Measurements from ENCODE around the gene UBE2L3.
"Not testable (repeated sequence)": the region's sequence is repeated elsewhere in the genome, so short reads cannot be mapped to it uniquely, and the experiment has no call there.

UBE2L3 gene

DNA sequence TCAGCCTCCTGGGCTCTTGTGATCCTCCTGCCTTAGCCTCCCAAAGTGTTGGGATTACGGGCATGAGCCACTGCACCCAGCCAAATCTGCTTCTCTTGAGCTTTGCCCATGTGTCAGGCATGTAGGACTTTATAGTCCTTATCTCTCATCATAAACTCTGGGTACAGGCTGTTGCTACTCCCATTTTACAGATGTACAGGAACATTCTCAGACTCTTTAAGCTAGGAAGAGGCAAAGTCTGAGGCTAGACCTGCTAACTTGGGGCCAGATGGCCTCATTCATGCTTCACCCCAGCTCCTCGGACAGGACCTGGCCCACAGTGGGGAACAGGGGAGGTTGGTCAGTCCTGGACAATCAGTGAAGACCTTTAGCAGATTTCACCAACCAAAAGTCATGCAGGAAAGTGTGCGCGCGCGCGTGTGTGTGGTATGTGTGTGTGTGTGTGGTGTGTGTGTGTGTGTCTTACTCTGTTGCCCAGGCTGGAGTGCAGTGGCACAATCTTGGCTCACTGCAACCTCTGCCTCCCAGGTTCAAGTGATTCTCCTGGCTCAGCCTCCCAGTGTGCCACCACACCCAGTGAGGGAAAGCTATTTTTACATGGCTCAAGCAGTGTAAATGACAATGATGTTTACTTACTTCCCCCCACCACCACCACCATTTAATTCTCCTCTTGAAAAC is 38.5 kb downstream of the UBE2L3 start:
- FAIRE-seq (no peak), DNase-seq (ENCODE audit: insufficient read length, low spot score) (no peak)
- TF ChIP-seq POLR2AphosphoS5 (IDR thresholded peaks at IDR 0.05; ENCODE audit: low read depth, low read length) (no peak), POU2F2 (IDR thresholded peaks at IDR 0.05; ENCODE audit: low read depth, low read length) (no peak), PAX5 (IDR thresholded peaks at IDR 0.05; ENCODE audit: insufficient read depth, low read length, severe bottlenecking) (no peak), SPI1 (IDR thresholded peaks at IDR 0.05; ENCODE audit: low read depth, low read length) (no peak), POLR2A (IDR thresholded peaks at IDR 0.05; ENCODE audit: low read depth, low read length) (no peak), TAF1 (IDR thresholded peaks at IDR 0.05; ENCODE audit: low read depth, low read length) (no peak)

DNA sequence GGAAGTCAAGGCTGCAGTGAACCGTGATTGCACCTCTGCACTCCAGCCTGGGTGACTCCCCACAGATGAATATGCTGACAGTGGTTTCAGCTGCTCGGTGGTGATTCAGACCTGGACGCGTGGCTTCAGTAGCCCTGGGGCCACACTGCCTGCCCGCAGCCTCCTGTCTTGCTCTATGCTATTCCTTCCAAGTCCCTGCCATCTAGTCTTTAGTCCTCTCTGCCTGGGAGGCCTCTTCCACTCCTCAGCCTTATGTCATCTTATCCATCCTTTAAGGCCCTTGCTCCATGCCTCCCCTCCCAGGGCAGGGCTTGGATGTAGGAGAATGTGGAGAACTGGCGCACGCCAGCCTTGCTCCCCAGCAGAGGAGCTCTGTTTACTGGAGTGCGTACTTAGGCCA is 39.3 kb downstream of the UBE2L3 start:
- FAIRE-seq (no peak), DNase-seq (ENCODE audit: insufficient read length, low spot score) (no peak)
- TF ChIP-seq POLR2AphosphoS5 (IDR thresholded peaks at IDR 0.05; ENCODE audit: low read depth, low read length) = no peak
- TF ChIP-seq SPI1 (IDR thresholded peaks at IDR 0.05; ENCODE audit: low read depth, low read length) = no peak
- TF ChIP-seq POU2F2 (IDR thresholded peaks at IDR 0.05; ENCODE audit: low read depth, low read length) = no peak
- TF ChIP-seq PAX5 (IDR thresholded peaks at IDR 0.05; ENCODE audit: insufficient read depth, low read length, severe bottlenecking) = no peak
- TF ChIP-seq POLR2A (IDR thresholded peaks at IDR 0.05; ENCODE audit: low read depth, low read length) = no peak
- TF ChIP-seq TAF1 (IDR thresholded peaks at IDR 0.05; ENCODE audit: low read depth, low read length) = no peak

DNA sequence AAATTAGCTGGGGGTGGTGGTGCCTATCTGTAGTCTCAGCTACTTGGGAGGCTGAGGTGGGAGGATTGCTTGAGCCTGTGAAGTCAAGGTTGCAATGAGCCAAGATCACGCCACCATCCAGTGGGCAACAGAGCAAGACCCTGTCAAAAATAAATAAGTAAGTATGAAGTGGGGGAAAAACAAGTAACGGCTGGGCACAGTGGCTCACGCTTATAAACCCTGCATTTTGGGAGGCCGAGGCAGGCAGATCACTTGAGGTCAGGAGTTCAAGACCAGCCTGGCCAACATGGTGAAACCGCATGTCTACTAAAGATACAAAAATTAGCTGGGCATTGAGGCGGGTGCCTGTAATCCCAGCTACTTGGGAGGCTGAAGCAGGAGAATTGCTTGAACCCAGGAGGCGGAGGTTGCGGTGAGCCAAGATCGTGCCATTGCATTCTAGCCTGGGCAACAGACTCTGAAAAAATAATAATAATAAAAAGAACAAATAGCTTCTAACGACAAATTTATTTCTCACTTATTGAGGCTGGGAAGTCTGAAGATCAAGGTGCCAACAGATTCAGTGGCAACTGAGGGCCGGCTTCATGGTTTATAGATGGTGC is 42.1 kb downstream of the UBE2L3 start:
- FAIRE-seq; DNase-seq (ENCODE audit: insufficient read length, low spot score): not testable (repeated sequence)

DNA sequence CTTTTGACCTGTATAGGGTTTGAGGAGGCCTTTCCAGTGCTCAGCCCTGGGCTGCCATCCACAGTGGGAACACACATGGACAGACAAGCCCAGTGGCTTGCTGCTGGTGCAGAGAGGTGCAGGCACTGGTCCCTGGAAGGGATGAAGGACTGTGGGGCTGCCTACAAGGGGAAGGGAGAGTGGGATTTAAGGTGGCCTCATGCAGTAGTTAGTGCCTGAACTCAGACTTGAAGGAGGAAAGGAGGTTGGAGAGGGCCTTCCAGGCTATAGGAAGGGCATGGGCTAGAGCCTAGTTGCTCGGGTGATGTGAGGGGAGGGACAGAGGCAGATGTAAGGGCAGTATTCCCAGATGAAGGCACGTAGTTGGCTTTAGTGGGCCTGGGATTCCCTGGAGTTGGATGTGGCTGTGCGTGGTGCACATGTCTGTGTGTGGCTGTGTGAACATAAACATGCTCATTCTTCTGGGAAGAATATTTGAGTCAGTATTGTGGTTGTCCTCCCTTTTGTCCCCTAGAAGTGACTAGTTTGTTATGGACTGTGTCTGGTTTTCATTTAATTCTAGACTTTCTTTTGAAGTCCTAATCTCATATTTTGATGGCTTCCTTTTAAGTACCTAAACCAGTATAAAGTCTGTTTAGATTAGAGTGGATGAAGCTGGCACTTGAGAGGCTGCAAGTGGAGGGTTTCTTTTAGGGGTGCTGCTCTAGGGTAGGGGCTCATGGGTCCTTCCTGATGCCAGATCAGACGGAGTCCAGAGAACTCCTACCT is 43.9 kb downstream of the UBE2L3 start:
- TF ChIP-seq POU2F2 (IDR thresholded peaks at IDR 0.05; ENCODE audit: low read depth, low read length) = no peak
- TF ChIP-seq SPI1 (IDR thresholded peaks at IDR 0.05; ENCODE audit: low read depth, low read length) = no peak
- no peak for TF ChIP-seq POLR2A (IDR thresholded peaks at IDR 0.05; ENCODE audit: low read depth, low read length)
- TF ChIP-seq PAX5 (IDR thresholded peaks at IDR 0.05; ENCODE audit: insufficient read depth, low read length, severe bottlenecking) = no peak
- TF ChIP-seq TAF1 (IDR thresholded peaks at IDR 0.05; ENCODE audit: low read depth, low read length) = no peak
- no peak for TF ChIP-seq POLR2AphosphoS5 (IDR thresholded peaks at IDR 0.05; ENCODE audit: low read depth, low read length)
- FAIRE-seq = no peak

DNA sequence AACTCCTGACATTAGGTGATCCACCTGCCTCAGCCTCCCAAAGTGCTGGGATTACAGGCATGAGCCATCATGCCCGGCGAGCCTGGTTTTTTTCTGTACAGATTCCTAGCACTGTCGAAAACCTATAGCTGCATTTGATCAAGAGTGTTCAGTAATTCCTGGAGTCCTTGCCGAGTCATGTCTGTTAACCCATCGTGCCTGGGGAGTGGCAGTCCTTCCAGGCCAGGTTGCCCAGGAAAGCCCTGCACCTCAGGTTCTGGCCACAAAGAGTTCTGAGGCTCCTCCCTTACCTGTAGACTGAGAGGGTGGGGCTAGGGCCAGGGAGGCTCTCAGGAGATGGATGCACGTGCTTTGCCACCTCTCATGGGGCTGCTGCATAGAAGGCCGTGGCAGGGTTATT is 45.3 kb downstream of the UBE2L3 start:
- TF ChIP-seq SPI1 (IDR thresholded peaks at IDR 0.05; ENCODE audit: low read depth, low read length) (no peak), PAX5 (IDR thresholded peaks at IDR 0.05; ENCODE audit: insufficient read depth, low read length, severe bottlenecking) (no peak), POLR2A (IDR thresholded peaks at IDR 0.05; ENCODE audit: low read depth, low read length) (no peak), TAF1 (IDR thresholded peaks at IDR 0.05; ENCODE audit: low read depth, low read length) (no peak)
- FAIRE-seq (no peak), DNase-seq (ENCODE audit: insufficient read length, low spot score) (no peak)

More for the DNA sequence above, 43.9 kb downstream of the UBE2L3 start:
- no peak for DNase-seq (ENCODE audit: insufficient read length, low spot score)

DNA sequence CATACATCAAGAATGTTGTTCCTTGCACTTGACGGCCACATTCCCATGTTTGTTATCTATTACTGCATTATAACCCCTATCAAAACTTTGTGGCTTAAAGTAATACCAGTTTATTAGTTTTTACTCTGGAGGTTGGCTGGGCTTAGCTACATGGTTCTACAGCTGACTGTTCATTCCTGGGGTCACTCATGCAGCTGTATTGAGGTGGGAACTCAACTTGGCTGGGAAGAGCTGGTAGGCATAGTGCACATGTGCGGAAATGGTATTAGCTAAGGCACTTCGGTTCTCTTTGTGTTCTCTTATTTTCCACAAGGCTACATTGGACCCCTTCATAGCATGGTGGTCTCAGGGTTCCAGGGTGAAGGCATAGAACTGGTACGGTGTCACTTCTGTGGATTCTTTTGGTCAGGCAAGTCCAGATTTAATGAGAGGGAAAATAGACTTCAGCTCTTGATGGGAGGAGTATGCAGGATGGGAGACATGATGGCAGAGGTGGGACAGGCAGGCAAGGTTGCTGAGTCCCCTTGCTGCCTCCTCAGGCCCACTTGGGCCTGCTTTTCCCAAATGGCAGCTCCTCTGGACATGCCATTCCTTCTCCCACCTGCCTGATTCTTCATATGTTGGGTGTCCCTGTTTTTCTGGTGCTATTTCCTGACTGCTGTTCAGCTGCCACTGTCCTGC is 46.2 kb downstream of the UBE2L3 start:
- TF ChIP-seq POU2F2 (IDR thresholded peaks at IDR 0.05; ENCODE audit: low read depth, low read length) = no peak
- no peak for TF ChIP-seq POLR2A (IDR thresholded peaks at IDR 0.05; ENCODE audit: low read depth, low read length)
- TF ChIP-seq SPI1 (IDR thresholded peaks at IDR 0.05; ENCODE audit: low read depth, low read length) = no peak
- TF ChIP-seq PAX5 (IDR thresholded peaks at IDR 0.05; ENCODE audit: insufficient read depth, low read length, severe bottlenecking) = no peak
- no peak for TF ChIP-seq POLR2AphosphoS5 (IDR thresholded peaks at IDR 0.05; ENCODE audit: low read depth, low read length)
- no peak for TF ChIP-seq TAF1 (IDR thresholded peaks at IDR 0.05; ENCODE audit: low read depth, low read length)
- FAIRE-seq (peak; percentile 47), DNase-seq (ENCODE audit: insufficient read length, low spot score) (no peak)

DNA sequence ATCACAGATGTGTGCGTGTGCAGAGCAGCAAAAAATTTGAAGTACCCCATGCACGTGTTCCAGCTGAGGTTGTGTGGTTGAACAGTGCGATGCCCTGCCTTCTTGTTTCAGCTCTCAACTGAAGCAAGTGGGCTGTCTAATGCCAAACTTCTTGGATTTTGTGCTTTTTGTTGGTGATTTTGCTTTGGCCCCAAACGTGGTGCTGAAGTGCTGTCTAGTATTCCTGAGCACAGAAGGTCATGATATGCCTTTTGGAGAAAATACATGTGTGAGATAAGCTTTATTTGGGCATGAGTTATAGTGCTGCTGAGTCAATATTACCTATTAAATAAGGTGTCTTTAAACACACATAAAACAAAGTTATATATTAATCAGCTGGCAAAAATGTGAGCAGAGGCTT is 48.2 kb downstream of the UBE2L3 start:
- TF ChIP-seq POLR2AphosphoS5 (IDR thresholded peaks at IDR 0.05; ENCODE audit: low read depth, low read length) (no peak), SPI1 (IDR thresholded peaks at IDR 0.05; ENCODE audit: low read depth, low read length) (no peak), POU2F2 (IDR thresholded peaks at IDR 0.05; ENCODE audit: low read depth, low read length) (no peak), TAF1 (IDR thresholded peaks at IDR 0.05; ENCODE audit: low read depth, low read length) (no peak), PAX5 (IDR thresholded peaks at IDR 0.05; ENCODE audit: insufficient read depth, low read length, severe bottlenecking) (no peak), POLR2A (IDR thresholded peaks at IDR 0.05; ENCODE audit: low read depth, low read length) (no peak)
- DNase-seq (ENCODE audit: insufficient read length, low spot score) (no peak), FAIRE-seq (no peak)

DNA sequence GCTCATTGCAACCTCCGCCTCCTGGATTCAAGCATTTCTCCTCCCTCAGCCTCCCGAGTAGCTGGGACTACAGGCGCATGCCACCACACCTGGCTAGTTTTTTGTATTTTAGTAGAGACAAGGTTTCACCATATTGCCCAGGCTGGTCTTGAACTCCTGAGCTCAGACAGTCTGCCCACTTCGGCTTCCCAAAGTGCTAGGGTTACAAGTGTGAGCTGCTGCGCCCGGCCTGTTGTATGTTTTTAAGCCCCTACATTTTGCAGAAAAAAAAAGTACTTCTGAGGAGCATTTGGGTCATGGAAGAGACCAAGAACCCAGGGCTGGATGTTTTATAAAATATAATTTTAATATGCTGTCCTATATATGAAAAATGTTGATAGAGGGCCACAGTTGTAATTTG is 49.8 kb downstream of the UBE2L3 start:
- FAIRE-seq; DNase-seq (ENCODE audit: insufficient read length, low spot score): not testable (repeated sequence)

DNA sequence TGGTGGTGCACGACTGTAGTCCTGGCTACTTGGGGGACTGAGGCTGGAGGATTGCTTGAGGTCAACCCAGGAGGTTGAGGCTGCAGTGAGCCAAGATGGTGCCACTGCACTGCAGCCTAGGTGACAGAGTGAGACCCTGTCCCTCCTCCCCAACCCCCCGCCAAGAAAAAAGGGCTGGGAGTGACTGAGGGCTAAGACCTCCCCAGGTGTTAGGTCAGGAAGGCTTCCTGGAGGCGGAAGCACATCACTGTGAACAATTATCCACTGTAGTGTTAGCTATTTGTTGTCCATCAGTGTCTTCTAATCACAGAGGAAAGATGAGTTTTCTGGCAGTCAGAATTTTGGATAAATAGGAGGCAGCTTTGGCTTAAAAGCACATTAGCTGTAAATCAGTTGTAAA is 53.5 kb downstream of the UBE2L3 start:
- no peak for FAIRE-seq
- TF ChIP-seq PAX5 (IDR thresholded peaks at IDR 0.05; ENCODE audit: insufficient read depth, low read length, severe bottlenecking) (no peak), POLR2AphosphoS5 (IDR thresholded peaks at IDR 0.05; ENCODE audit: low read depth, low read length) (0 out of 2 replicates have a peak, but pooled peaks have one; percentile 11)
- no peak for DNase-seq (ENCODE audit: insufficient read length, low spot score)

All from GM12891 (cell line).